ENCODE results near the gene NTRK2. TPM values are rescaled to one million over a fixed set of nuclear protein-coding genes. Genes with fewer than 3 reads are reported as not detected.

The NTRK2 gene
- total RNA-seq, 1 donor from 2014 or later: 0.98 TPM

GRCh38 chr9:84832453-84832852, 162.9 kb downstream of the NTRK2 start:
- intact Hi-C loops (cut with DNase I): no loop called here
- Histone ChIP-seq H3K36me3 (no peaks in the 10 kb centered on the region), H3K4me1 (no peaks in the 10 kb centered on the region), H3K27me3 (no peaks in the 10 kb centered on the region), H3K9me3 (no peaks in the 10 kb centered on the region), H3K27ac (no peak overlapping the region), H3K4me3 (no peak overlapping the region)
- ATAC-seq: no peak
- no peak for DNase-seq
- no peak for TF ChIP-seq CTCF (IDR thresholded peaks at IDR 0.05)

DNA sequence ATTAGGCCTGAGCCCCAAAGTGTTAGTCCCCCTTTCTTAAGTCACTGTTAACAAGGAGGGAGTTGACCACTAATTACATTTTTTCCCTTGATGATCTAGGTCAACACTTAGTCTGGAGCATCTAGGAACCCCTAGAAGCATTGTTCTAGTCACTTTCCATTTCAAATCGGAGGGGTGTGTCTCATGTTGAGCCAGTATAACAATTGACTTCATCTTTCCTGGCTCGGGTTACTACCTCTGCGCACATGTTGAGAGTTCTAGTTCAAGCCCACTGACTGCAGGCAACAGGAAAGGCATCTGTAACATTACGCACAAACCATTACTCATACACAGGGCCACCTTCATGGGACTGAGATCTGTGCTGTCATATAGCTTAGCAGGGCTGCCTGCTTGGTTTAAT, 164.9 kb downstream of the NTRK2 start:
- no peaks in the 10 kb centered on the region for H3K36me3 ChIP-seq
- TF ChIP-seq CTCF (IDR thresholded peaks at IDR 0.05): no peak
- no peak overlapping the region for H3K4me3 ChIP-seq
- no peaks in the 10 kb centered on the region for H3K9me3 ChIP-seq
- H3K27me3 ChIP-seq: no peaks in the 10 kb centered on the region
- no peaks in the 10 kb centered on the region for H3K4me1 ChIP-seq
- DNase-seq (no peak), ATAC-seq (no peak)
- intact Hi-C loops (cut with DNase I): no loop called here
- H3K27ac ChIP-seq: no peak overlapping the region

DNA sequence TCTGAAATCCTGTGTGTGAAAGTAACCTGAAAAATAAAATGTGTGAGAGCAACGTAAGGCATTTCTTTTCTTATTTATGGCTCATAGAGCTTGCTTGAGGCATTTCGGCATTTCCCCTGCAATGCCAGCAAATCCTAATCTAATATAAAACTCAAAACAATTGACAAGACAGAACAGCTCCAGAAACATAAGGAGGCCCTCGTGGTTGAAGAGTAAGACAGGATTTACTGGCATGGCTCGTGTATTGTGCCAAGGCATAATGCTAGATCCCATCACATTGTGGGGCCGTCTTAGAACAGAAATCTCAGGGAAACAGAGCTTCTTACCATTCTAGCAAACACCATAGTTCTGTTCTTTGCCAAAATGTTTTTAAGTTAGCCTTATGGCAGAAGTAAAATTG, 166.2 kb downstream of the NTRK2 start:
- ATAC-seq (no peak), DNase-seq (no peak)
- no peaks in the 10 kb centered on the region for H3K4me1 ChIP-seq
- intact Hi-C loops (cut with DNase I): no loop called here
- no peaks in the 10 kb centered on the region for H3K9me3 ChIP-seq
- no peak for TF ChIP-seq CTCF (IDR thresholded peaks at IDR 0.05)
- H3K27ac ChIP-seq: no peak overlapping the region
- H3K4me3 ChIP-seq: no peak overlapping the region
- no peaks in the 10 kb centered on the region for H3K36me3 ChIP-seq
- no peaks in the 10 kb centered on the region for H3K27me3 ChIP-seq

DNA sequence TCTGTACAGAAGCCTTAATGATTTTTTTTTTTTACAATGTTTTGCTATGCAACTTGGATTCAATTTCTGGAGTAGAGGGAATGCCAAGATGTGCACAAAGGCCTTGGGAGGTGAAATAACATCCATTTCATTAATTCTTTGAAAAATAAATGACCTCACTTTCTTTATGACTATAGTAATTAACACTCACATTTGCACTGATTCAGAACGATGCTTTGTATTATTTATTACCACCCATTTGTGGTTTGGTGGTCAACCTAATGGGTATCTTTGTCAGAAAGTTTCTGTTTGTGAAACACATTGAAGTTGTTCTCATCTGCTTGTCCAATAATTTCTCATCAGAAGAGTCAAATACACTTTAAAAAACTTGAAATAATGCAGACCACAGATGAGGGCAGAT, 169.3 kb downstream of the NTRK2 start:
- DNase-seq (no peak), ATAC-seq (no peak)
- no peak overlapping the region for H3K27ac ChIP-seq
- H3K27me3 ChIP-seq: no peaks in the 10 kb centered on the region
- no peak overlapping the region for H3K4me3 ChIP-seq
- H3K4me1 ChIP-seq: no peaks in the 10 kb centered on the region
- intact Hi-C loops (cut with DNase I): no loop called here
- no peak for TF ChIP-seq CTCF (IDR thresholded peaks at IDR 0.05)
- no peaks in the 10 kb centered on the region for H3K36me3 ChIP-seq
- H3K9me3 ChIP-seq: no peaks in the 10 kb centered on the region

- DNase-seq (no peak), ATAC-seq (no peak)
- Histone ChIP-seq H3K27me3 (no peaks in the 10 kb centered on the region), H3K4me1 (no peaks in the 10 kb centered on the region), H3K36me3 (no peaks in the 10 kb centered on the region), H3K4me3 (no peak overlapping the region), H3K27ac (no peak overlapping the region), H3K9me3 (no peaks in the 10 kb centered on the region)
- intact Hi-C loops (cut with DNase I): no loop called here
- TF ChIP-seq CTCF (IDR thresholded peaks at IDR 0.05): no peak
Measured at GRCh38 chr9:84839541-84839940, 170.0 kb downstream of the NTRK2 start.

- intact Hi-C loops (cut with DNase I): no loop called here
- ATAC-seq: no peak
Measured at GRCh38 chr9:84841931-84842330, 172.4 kb downstream of the NTRK2 start.

More at GRCh38 chr9:84841931-84842330, 172.4 kb downstream of the NTRK2 start:
- Histone ChIP-seq H3K36me3 (no peaks in the 10 kb centered on the region), H3K9me3 (no peaks in the 10 kb centered on the region), H3K4me3 (no peak overlapping the region), H3K4me1 (no peaks in the 10 kb centered on the region), H3K27me3 (no peaks in the 10 kb centered on the region), H3K27ac (no peak overlapping the region)
- TF ChIP-seq CTCF (IDR thresholded peaks at IDR 0.05): no peak
- no peak for DNase-seq
